Cardiac fibroblast (primary cell): Measurements from ENCODE around the gene CHCHD6.
A peak's percentile ranks its signal among the peaks of the same experiment; 100 is the strongest.

ENCODE experiments used
- DNase-seq, 2 donors: peaks; one replicate each; pipeline versions ENCODE4 v3.0.0 to v3.0.0-alpha.2; 2010; ENCODE audit warnings: low read depth in 2 of 2
- H3K4me3 ChIP-seq, 2 donors: replicated peaks in 1 of 2; 1 replicate in 1 of 2; 2 replicates in 1 of 2; pipeline ENCODE4 v1.5.1; 2011; ENCODE audit warnings: low read depth in 2 of 2, low read length in 2 of 2, mild to moderate bottlenecking in 2 of 2, moderate library complexity in 1 of 2
- TF ChIP-seq, protein P1 (sequence below): IDR thresholded peaks from one replicate; pipeline ENCODE4 v1.5.1; 2011; ENCODE audit warnings: low read depth, mild to moderate bottlenecking, low read length, inconsistent platforms

CHCHD6 gene

GRCh38 chr3:126872701-126873342 lies 168.8 kb downstream of the CHCHD6 start:
- DNase-seq, result no peak
- TF ChIP-seq, protein P1, sequence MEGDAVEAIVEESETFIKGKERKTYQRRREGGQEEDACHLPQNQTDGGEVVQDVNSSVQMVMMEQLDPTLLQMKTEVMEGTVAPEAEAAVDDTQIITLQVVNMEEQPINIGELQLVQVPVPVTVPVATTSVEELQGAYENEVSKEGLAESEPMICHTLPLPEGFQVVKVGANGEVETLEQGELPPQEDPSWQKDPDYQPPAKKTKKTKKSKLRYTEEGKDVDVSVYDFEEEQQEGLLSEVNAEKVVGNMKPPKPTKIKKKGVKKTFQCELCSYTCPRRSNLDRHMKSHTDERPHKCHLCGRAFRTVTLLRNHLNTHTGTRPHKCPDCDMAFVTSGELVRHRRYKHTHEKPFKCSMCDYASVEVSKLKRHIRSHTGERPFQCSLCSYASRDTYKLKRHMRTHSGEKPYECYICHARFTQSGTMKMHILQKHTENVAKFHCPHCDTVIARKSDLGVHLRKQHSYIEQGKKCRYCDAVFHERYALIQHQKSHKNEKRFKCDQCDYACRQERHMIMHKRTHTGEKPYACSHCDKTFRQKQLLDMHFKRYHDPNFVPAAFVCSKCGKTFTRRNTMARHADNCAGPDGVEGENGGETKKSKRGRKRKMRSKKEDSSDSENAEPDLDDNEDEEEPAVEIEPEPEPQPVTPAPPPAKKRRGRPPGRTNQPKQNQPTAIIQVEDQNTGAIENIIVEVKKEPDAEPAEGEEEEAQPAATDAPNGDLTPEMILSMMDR, result no peak

GRCh38 chr3:126873416-126873815 lies 169.4 kb downstream of the CHCHD6 start:
- DNase-seq, result no peak
- TF ChIP-seq, protein P1, result no peak
- no peak overlapping the region for H3K4me3 ChIP-seq

More at GRCh38 chr3:126872701-126873342, 168.8 kb downstream of the CHCHD6 start:
- no peak overlapping the region for H3K4me3 ChIP-seq

GRCh38 chr3:126878664-126879063 lies 174.6 kb downstream of the CHCHD6 start:
- no peak for DNase-seq
- TF ChIP-seq, protein P1, result no peak
- no peak overlapping the region for H3K4me3 ChIP-seq

DNA sequence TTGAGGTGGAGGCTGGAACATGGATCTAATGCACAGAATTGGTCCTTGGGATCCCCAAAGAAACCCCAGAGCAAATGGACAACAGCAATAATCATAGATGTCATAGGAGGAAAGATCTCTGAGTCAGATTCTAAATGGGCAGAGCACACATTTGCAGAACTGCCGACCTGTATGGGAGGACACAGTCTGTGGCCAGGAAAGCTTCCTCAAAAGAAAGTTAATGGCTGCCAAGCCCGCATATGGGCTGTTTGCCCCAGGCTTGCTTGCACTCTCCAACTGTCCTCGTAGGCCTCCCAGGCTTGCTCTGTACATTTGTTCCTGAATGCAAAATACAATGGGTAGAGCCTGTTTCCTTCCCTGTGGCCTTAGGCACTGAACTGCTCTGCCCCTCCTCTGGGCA lies 176.9 kb downstream of the CHCHD6 start:
- no peak for DNase-seq
- no peak overlapping the region for H3K4me3 ChIP-seq
- TF ChIP-seq, protein P1, result no peak

DNA sequence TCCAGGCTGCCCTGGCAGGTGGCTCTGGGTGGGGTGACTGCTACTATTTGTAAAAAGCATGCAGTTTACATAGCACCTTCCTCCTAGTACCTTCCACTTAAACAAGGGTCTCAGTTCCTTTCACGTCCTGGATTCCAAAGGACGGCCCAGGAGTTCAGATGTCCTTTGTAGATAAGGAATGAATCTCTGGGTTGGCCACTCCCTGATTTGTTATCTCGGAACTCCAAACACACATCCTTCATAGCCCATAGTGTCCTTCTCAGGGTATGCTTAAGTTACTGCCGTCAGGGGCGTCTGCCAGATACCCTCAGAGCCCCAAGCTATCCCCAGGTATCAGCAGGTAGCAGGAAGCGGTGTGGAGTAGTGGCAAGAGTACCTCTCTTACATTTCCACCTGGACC lies 177.8 kb downstream of the CHCHD6 start:
- H3K4me3 ChIP-seq, result no peak overlapping the region
- DNase-seq, result no peak
- TF ChIP-seq, protein P1, result no peak

- no peak overlapping the region for H3K4me3 ChIP-seq
- DNase-seq, result peak; percentile 39 to 42
- TF ChIP-seq, protein P1, result no peak
Measured at GRCh38 chr3:126883241-126883640, 179.2 kb downstream of the CHCHD6 start.

DNA sequence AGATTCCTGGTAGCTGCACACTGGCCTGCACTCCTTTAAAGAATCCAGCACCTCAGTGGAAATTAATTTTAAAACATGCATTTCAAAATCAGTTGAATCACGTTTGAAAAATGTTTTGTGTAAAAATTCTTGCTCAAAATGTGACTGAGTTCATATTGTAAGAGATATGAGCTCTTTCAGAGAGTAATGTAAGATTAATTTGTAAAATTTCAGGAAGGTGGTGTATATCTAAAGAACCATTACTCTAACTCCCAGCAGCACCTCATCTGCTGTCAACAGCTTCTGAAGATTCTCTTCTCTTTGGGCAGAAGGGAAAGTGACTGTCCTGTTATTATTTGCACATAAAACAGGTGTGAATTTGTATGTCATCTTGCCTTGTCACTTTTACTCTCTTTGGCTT lies 181.4 kb downstream of the CHCHD6 start:
- TF ChIP-seq, protein P1, result no peak
- no peak overlapping the region for H3K4me3 ChIP-seq
- DNase-seq, result no peak
